HG03558 (cell line): ENCODE results near the gene RAB3GAP1.

Source experiments
- ATAC-seq: cut with Tn5 transposase; IDR thresholded peaks from one replicate; pipeline ENCODE4 v1.9.1; 2021; ENCODE audit warnings: moderate number of reproducible peaks; ENCODE audit not compliant: unreplicated experiment; ENCODE audit errors: extremely low read depth

The RAB3GAP1 gene

GRCh38 chr2:135202751-135203150 lies 150.7 kb downstream of the RAB3GAP1 start:
- ATAC-seq: no peak

GRCh38 chr2:135203944-135204343 lies 151.9 kb downstream of the RAB3GAP1 start:
- ATAC-seq: no peak

- no peak for ATAC-seq
Measured at GRCh38 chr2:135208016-135208415, 155.9 kb downstream of the RAB3GAP1 start.

GRCh38 chr2:135212757-135213156 lies 160.7 kb downstream of the RAB3GAP1 start:
- ATAC-seq: no peak

- ATAC-seq: no peak
Measured at GRCh38 chr2:135218426-135218825, 166.3 kb downstream of the RAB3GAP1 start.

GRCh38 chr2:135219226-135219625 lies 167.1 kb downstream of the RAB3GAP1 start:
- ATAC-seq: no peak
